ENCODE measurements around the gene ZNG1A.
"Not testable (repeated sequence)": the region's sequence is repeated elsewhere in the genome, so short reads cannot be mapped to it uniquely, and the experiment has no call there.

ZNG1A gene

DNA sequence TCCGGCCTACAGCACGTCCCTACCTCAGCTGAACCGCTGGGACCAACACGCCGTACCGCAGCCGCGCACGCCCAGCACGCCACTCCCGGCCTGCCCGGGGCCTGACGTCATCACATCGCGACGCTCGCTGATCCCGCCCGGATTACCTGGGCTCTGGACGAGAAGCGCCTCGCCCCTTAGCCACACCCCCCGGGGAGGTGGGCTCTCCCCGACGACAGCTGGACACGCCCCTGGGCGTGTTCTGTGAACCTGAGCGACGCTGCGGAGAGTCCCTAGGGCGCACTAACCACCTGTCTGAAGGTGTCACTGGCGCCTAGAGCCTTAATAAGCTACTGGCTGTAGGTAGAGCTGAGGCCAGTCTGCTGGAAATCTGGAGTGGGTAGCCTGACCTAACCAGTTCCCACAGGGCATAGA is at the start of gene ZNG1A:
ZNG1A (minus strand) TSS at position 87 of the 414 bp plus-strand sequence. CDS start 87 bp downstream, outside the sequence.
- not testable (repeated sequence) for H3K27ac ChIP-seq (ENCODE audit: low read depth, low read length, poor library complexity, severe bottlenecking)

DNA sequence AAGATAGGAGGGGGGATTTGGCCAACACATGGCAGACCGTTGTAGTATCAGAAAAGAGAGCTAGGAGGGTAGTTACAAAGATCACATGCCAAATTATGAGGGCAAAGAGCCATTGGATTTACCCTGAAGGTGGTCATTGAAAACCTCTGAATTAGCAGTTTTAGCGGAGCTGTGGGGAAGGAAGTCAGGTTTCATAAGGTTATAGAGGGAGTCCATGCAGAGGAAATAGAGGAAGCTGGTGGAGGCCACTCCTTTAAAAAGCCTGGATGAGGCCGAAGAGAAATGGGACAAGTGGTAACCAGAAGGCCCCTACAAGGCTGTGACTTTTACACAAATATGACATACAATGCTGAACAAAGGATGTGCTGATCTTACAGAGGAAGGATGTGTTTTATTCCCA is 49.0 kb upstream of the ZNG1A start:
- TF ChIP-seq, protein P1, sequence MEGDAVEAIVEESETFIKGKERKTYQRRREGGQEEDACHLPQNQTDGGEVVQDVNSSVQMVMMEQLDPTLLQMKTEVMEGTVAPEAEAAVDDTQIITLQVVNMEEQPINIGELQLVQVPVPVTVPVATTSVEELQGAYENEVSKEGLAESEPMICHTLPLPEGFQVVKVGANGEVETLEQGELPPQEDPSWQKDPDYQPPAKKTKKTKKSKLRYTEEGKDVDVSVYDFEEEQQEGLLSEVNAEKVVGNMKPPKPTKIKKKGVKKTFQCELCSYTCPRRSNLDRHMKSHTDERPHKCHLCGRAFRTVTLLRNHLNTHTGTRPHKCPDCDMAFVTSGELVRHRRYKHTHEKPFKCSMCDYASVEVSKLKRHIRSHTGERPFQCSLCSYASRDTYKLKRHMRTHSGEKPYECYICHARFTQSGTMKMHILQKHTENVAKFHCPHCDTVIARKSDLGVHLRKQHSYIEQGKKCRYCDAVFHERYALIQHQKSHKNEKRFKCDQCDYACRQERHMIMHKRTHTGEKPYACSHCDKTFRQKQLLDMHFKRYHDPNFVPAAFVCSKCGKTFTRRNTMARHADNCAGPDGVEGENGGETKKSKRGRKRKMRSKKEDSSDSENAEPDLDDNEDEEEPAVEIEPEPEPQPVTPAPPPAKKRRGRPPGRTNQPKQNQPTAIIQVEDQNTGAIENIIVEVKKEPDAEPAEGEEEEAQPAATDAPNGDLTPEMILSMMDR (IDR thresholded peaks at IDR 0.05; ENCODE audit: low read length) = no peak
- TF ChIP-seq EZH2 (IDR thresholded peaks at IDR 0.05; ENCODE audit: borderline replicate concordance, low read length) = no peak
- Histone ChIP-seq H3K4me2 (ENCODE audit: low read length) (no peak overlapping the region), H3F3A (ENCODE audit: insufficient read depth, low read length) (no peaks in the 10 kb centered on the region), H3K4me1 (ENCODE audit: insufficient read depth, low read length, severe bottlenecking) (no peaks in the 10 kb centered on the region), H3K9ac (ENCODE audit: low read length) (no peak overlapping the region), H3K27me3 (ENCODE audit: insufficient read depth, low read length) (no peaks in the 10 kb centered on the region), H3K9me3 (ENCODE audit: low read length) (no peaks in the 10 kb centered on the region), H3K79me2 (ENCODE audit: insufficient read depth, low read length) (no peaks in the 10 kb centered on the region), H3K4me3 (ENCODE audit: low read depth, low read length, poor library complexity, severe bottlenecking) (no peak overlapping the region), H3K27ac (ENCODE audit: low read depth, low read length, poor library complexity, severe bottlenecking) (no peak overlapping the region), H2AFZ (ENCODE audit: low read length) (no peak overlapping the region), H4K20me1 (ENCODE audit: insufficient read depth, low read length) (no peaks in the 10 kb centered on the region), H3K9me2 (ENCODE audit: low read depth, low read length) (no peaks in the 10 kb centered on the region), H3K36me3 (ENCODE audit: insufficient read depth, low read length) (no peaks in the 10 kb centered on the region)

More for the DNA sequence above, at the start of gene ZNG1A:
- H3K4me2 ChIP-seq (ENCODE audit: low read length) = peak within 1 kb of the TSS; percentile 36; the same call in 1 of the 2 replicates
- H3K4me1 ChIP-seq (ENCODE audit: insufficient read depth, low read length, severe bottlenecking); H3K27me3 ChIP-seq (ENCODE audit: insufficient read depth, low read length); H3K36me3 ChIP-seq (ENCODE audit: insufficient read depth, low read length); H2AFZ ChIP-seq (ENCODE audit: low read length); H3K79me2 ChIP-seq (ENCODE audit: insufficient read depth, low read length); H3K9me3 ChIP-seq (ENCODE audit: low read length); H4K20me1 ChIP-seq (ENCODE audit: insufficient read depth, low read length); H3K9me2 ChIP-seq (ENCODE audit: low read depth, low read length); H3F3A ChIP-seq (ENCODE audit: insufficient read depth, low read length): not testable (repeated sequence)
- H3K4me3 ChIP-seq (ENCODE audit: low read depth, low read length, poor library complexity, severe bottlenecking) = peak within 1 kb of the TSS; percentile 51
- H3K9ac ChIP-seq (ENCODE audit: low read length) = peak within 1 kb of the TSS; percentile 34; the same call in 1 of the 2 replicates

DNA sequence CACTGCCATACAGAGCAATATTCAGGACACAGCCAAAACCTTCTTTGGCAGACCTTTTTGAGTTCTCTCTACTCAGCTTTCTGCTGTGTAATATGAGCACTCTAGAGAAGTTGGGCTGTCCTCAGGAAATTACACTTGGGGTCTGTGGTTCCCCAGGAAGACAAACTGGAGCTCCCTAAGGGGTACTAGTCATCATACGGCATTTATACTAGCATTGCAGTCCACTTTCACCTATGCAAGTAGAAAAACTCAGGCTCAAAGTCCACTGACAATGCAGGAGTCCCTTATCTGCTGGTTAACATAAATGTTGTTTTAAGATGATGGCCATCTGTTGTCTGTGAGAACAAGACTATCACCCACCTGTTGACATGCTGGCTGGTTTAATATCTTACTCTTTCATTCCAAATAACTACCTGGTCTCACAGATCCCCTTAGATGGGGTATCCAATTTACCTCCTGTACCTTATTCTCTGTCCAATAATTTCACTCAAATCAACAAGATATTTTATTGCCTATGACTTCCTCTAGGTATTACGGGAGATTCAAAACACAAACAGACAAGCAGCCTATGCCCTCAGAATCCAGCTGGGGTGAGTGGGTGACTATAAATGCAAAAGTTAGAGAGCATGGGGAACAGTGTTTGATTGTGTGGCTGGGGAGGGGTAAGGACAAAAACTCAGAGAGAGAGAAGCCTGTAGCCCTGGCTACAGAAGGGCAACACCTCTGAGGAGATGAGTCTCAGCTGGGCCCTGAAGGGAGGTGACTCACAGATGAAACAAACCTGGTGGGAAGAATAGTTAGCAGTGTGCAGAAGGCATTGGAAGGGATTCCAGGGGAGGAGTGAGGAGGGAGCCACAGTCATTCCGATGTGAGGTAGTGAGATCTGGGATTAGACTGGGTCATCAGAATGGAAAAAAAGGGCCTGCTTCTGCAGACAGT is 46.0 kb upstream of the ZNG1A start:
- H3K9me3 ChIP-seq (ENCODE audit: low read length) = no peaks in the 10 kb centered on the region
- TF ChIP-seq EZH2 (IDR thresholded peaks at IDR 0.05; ENCODE audit: borderline replicate concordance, low read length) = no peak
- TF ChIP-seq, protein P1 (IDR thresholded peaks at IDR 0.05; ENCODE audit: low read length) = no peak
- no peak overlapping the region for H3K27ac ChIP-seq (ENCODE audit: low read depth, low read length, poor library complexity, severe bottlenecking)
- no peaks in the 10 kb centered on the region for H4K20me1 ChIP-seq (ENCODE audit: insufficient read depth, low read length)
- no peaks in the 10 kb centered on the region for H3F3A ChIP-seq (ENCODE audit: insufficient read depth, low read length)
- no peak overlapping the region for H2AFZ ChIP-seq (ENCODE audit: low read length)
- no peaks in the 10 kb centered on the region for H3K79me2 ChIP-seq (ENCODE audit: insufficient read depth, low read length)
- no peaks in the 10 kb centered on the region for H3K4me1 ChIP-seq (ENCODE audit: insufficient read depth, low read length, severe bottlenecking)
- H3K9me2 ChIP-seq (ENCODE audit: low read depth, low read length) = no peaks in the 10 kb centered on the region
- no peak overlapping the region for H3K4me2 ChIP-seq (ENCODE audit: low read length)
- no peaks in the 10 kb centered on the region for H3K27me3 ChIP-seq (ENCODE audit: insufficient read depth, low read length)
- H3K9ac ChIP-seq (ENCODE audit: low read length) = no peak overlapping the region
- H3K36me3 ChIP-seq (ENCODE audit: insufficient read depth, low read length) = no peaks in the 10 kb centered on the region
- no peak overlapping the region for H3K4me3 ChIP-seq (ENCODE audit: low read depth, low read length, poor library complexity, severe bottlenecking)

Measured in OCI-LY1 (cell line).